ENCODE measurements around the gene SBF2. TPM values are rescaled to one million over a fixed set of nuclear protein-coding genes. Genes with fewer than 3 reads are reported as not detected.

The SBF2 gene
- total RNA-seq, 4 donors from 2014 or later: 52.8 to 87.9 (median 62.4) TPM

DNA sequence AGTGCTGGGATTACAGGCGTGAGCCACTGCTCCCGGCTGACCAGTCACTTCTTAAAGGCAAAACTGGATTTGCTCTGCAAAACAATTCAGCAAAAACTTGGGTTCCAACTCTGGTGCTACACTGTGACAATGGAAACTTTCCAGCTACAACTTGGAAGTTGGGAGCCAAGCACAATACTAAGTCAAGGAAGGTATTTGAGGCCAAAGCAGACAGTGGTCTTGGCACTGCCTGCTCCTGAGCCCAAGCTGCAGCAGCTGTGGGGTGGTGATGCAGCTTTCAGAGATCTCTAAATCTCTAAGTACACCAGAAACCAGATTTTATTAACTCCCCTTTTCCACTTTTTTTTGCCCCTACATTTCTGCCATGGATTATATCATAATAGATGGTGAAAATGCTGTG, 28.4 kb upstream of the SBF2 start:
- WGBS, 2 donors (ENCODE audit: low coverage in 1 of 2): 40% methylated on average over 1 of the region's 2 CpGs; no CpG with 5 or more reads in 1 of the 2 donors
- ATAC-seq: no peak

DNA sequence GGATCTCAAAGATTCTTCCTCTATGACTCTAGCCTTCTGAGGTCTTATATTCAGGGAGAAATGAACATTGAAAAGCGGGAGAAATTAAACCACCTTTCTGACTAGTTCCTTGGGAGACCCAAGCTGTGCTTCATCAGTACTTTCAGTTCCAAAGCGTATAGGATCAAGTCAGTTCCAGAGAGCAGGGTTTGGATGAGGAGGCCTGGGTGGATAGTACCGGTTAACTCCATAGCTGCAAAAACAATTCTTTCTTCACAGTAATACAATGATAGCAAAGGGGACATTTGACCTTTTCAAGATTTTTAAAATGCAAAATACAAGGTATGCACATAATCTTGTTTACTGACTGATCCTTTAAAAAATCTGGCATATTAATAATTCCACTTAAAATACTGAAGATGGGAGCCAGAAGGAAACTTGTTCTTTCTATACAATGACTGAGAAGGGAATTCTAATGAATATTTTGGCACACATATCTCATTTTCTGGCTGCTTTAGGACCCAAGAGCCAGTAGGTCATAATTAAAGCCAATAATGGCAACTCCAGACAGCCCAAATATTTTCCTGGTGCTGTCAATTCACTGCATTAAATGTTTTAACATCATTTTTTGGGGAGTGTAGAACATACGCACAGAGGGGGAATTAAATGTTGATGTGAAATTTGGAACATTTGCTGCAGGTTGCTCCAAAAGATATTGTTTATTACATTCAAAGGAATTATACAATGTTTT, 26.9 kb upstream of the SBF2 start:
- 69 to 83% methylated on average over 4 of the region's 4 CpGs for WGBS, 2 donors (ENCODE audit: low coverage in 1 of 2)
- peaks cover 31 to 93% (median 44%) of the 10 kb centered on the region in 3 donors for H3K4me1 ChIP-seq
- H3K27ac ChIP-seq: peak overlapping the region in 3 of 4 donors; percentile 60 to 78 (median 76)
- no peaks in the 10 kb centered on the region for H3K9me3 ChIP-seq
- no peaks in the 10 kb centered on the region for H3K36me3 ChIP-seq
- H3K27me3 ChIP-seq: no peaks in the 10 kb centered on the region
- TF ChIP-seq EP300 (IDR thresholded peaks at IDR 0.05): no peak
- no peak for TF ChIP-seq POLR2A (IDR thresholded peaks at IDR 0.05)
- no peak for TF ChIP-seq POLR2AphosphoS5 (IDR thresholded peaks at IDR 0.05)
- TF ChIP-seq, protein P1, sequence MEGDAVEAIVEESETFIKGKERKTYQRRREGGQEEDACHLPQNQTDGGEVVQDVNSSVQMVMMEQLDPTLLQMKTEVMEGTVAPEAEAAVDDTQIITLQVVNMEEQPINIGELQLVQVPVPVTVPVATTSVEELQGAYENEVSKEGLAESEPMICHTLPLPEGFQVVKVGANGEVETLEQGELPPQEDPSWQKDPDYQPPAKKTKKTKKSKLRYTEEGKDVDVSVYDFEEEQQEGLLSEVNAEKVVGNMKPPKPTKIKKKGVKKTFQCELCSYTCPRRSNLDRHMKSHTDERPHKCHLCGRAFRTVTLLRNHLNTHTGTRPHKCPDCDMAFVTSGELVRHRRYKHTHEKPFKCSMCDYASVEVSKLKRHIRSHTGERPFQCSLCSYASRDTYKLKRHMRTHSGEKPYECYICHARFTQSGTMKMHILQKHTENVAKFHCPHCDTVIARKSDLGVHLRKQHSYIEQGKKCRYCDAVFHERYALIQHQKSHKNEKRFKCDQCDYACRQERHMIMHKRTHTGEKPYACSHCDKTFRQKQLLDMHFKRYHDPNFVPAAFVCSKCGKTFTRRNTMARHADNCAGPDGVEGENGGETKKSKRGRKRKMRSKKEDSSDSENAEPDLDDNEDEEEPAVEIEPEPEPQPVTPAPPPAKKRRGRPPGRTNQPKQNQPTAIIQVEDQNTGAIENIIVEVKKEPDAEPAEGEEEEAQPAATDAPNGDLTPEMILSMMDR (IDR thresholded peaks at IDR 0.05): no peak
- no peak for ATAC-seq
- H3K4me3 ChIP-seq: no peak overlapping the region

More for the DNA sequence above, 28.4 kb upstream of the SBF2 start:
- Histone ChIP-seq H3K9me3 (no peaks in the 10 kb centered on the region), H3K27ac (peak overlapping the region; percentile 58 to 84 (median 77)), H3K4me1 (peaks cover 32 to 97% (median 48%) of the 10 kb centered on the region in 3 donors), H3K27me3 (no peaks in the 10 kb centered on the region), H3K4me3 (no peak overlapping the region), H3K36me3 (no peaks in the 10 kb centered on the region)
- TF ChIP-seq EP300 (IDR thresholded peaks at IDR 0.05): no peak
- TF ChIP-seq, protein P1 (IDR thresholded peaks at IDR 0.05): no peak
- TF ChIP-seq POLR2A (IDR thresholded peaks at IDR 0.05): no peak
- no peak for TF ChIP-seq POLR2AphosphoS5 (IDR thresholded peaks at IDR 0.05)

DNA sequence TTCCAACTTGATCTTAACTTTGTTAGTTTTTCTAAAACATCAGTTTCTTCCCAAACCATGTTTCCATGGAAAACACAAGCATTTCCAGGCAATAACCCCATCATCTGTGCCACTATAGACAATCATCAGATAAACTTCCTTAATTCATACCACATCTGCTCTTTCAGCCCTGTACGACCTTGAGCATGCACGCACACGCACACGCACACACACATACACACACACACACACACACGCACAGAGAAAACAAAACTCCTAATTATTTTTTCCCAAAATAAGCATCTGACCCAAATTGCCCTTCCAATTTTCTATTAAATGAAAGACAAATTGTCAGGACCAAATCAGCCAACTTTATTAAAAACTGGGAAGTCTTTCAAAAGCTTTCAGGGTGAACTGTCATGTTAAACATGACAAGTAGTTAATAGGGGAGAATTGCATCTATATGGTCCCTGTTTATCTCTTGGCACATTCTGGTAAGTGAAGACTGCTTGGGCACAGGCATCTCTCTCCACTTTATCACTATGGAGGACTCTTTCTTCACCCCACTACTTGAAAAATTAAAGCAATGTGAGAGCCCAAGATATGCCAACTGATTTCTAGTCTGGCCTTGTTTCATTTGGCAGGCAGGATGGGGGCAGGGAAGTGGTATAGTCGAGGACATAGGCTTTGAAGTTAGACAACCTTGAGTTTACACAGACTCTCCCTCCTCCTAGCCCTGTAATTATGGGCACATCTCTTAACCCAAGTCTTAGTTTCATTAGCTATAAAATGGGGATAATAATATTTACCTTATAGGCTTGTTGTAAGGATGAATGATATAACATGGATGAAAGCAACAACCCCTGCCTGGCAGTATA, 25.9 kb upstream of the SBF2 start:
- TF ChIP-seq, protein P1 (IDR thresholded peaks at IDR 0.05): no peak
- TF ChIP-seq EP300 (IDR thresholded peaks at IDR 0.05): no peak
- no peak for TF ChIP-seq POLR2AphosphoS5 (IDR thresholded peaks at IDR 0.05)
- no peak for TF ChIP-seq POLR2A (IDR thresholded peaks at IDR 0.05)
- H3K4me1 ChIP-seq: peaks cover 24 to 85% (median 34%) of the 10 kb centered on the region in 3 donors
- 28 to 59% methylated on average over 2 to 6 of the region's 6 CpGs for WGBS, 2 donors (ENCODE audit: low coverage in 1 of 2)

DNA sequence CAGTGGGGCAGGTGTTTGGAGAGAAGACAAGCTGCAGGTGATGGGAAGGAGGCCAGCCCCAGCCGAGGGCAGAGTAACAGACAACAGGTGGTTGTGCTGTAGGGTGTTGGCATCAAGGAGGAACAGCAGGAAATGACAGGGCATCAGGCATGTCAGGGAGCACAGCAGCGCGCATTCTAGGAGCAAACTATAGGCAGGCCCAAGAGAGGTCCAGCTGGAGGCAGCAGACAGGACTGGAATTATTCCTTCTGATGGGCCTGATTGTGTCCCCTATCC, 24.4 kb upstream of the SBF2 start:
- TF ChIP-seq POLR2AphosphoS5 (IDR thresholded peaks at IDR 0.05) (no peak), POLR2A (IDR thresholded peaks at IDR 0.05) (no peak), EP300 (IDR thresholded peaks at IDR 0.05) (no peak)
- TF ChIP-seq, protein P1 (IDR thresholded peaks at IDR 0.05): no peak
- Histone ChIP-seq H3K27ac (peak overlapping the region in 3 of 4 donors; percentile 34 to 78 (median 38)), H3K9me3 (no peaks in the 10 kb centered on the region), H3K27me3 (no peaks in the 10 kb centered on the region), H3K36me3 (no peaks in the 10 kb centered on the region), H3K4me1 (peaks cover 18 to 76% (median 21%) of the 10 kb centered on the region in 3 donors), H3K4me3 (no peak overlapping the region)
- ATAC-seq: no peak
- WGBS, 2 donors (ENCODE audit: low coverage in 1 of 2): 75 to 83% methylated on average over 1 to 3 of the region's 3 CpGs

More for the DNA sequence above, 25.9 kb upstream of the SBF2 start:
- no peaks in the 10 kb centered on the region for H3K36me3 ChIP-seq
- no peak overlapping the region for H3K4me3 ChIP-seq
- no peaks in the 10 kb centered on the region for H3K9me3 ChIP-seq
- no peak for ATAC-seq
- no peaks in the 10 kb centered on the region for H3K27me3 ChIP-seq
- peak overlapping the region in 2 of 4 donors; percentile 27 to 78 for H3K27ac ChIP-seq

Measured in gastroesophageal sphincter (tissue), 4 donors.